ENCODE data around the gene LEF1.

Gene LEF1

GRCh38 chr4:107999932-108000539, 168.7 kb downstream of the LEF1 start:
- DNase-seq (ENCODE audit: low read depth): no peak

- no peak for DNase-seq (ENCODE audit: low read depth)
Measured at GRCh38 chr4:107997794-107998193, 170.9 kb downstream of the LEF1 start.

All from fibroblast of gingiva (primary cell).